ENCODE results near the gene ARHGAP24.
"Not testable (repeated sequence)": the region's sequence is repeated elsewhere in the genome, so short reads cannot be mapped to it uniquely, and the experiment has no call there.

Gene ARHGAP24

DNA sequence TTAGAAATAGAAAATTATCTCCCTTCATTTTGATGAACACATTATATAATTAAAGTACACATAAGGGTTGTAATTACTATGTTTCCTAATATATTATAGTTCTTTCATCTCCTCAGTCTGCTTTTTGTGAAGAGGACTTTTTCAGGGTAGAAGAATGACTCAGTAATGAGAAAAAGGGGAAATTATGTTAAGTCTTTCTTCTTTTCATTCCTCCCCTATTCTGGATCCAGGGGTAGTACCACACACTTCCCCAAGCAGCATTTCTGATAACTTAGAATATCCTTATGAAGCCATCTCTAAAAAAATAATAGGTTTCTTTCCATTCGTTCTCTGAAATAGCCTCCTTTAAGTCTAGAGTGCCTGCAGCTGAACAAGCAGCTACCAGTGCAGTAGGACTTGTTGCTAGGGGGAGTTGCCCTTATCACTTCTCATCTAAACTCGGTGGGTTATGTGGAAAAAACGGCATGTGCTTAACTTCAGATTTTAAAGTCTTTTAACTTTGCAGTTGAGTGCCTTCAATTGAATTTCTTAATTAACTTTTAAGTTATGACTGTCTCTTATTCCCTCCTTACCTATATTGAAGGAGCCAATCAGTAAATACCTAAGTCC is 184.8 kb downstream of the ARHGAP24 start:
- DNase-seq = no peak

GRCh38 chr4:85666625-85667024 is 191.7 kb downstream of the ARHGAP24 start:
- not testable (repeated sequence) for DNase-seq

DNA sequence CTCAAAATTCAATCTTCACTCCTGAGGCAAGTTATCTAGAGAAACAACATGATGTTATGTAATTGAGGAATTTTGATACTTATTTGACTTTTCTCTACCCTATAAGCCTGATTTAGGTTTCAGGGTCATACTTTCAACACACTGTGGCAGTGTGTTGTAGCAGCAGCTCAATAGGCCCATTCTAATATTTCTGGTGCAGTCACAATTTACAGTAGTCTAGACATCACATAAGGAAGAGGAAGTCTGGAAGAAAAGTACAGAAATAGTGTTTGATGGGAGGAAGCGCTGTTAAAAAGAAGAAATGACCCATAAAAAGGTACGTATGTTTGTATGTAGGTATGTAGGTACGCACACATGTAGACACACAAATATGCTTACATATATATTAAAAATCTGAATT is 194.3 kb downstream of the ARHGAP24 start:
- no peak for DNase-seq

- DNase-seq = no peak
These were observed 195.1 kb downstream of the ARHGAP24 start for GRCh38 chr4:85669992-85670548.

DNA sequence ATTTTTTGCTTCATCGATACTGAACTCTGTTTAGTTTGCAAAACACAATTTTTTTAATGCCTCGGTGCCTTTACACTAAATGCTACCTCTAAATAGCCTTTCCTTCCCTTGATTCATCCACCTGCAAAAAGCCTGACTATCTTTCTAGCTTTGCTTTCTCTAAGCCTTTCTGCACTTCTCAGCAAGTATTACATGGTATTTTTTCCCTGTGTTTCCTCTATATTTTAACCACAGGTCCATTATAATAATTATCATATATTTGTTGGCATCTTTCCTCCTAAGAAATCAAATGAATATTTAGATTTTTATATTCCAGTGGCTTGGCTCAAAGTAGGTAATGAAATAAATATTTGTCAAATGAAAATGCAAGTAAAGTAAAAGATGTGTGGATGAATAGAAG is 196.2 kb downstream of the ARHGAP24 start:
- DNase-seq = no peak

GRCh38 chr4:85672116-85672515 is 197.2 kb downstream of the ARHGAP24 start:
- DNase-seq = no peak

DNA sequence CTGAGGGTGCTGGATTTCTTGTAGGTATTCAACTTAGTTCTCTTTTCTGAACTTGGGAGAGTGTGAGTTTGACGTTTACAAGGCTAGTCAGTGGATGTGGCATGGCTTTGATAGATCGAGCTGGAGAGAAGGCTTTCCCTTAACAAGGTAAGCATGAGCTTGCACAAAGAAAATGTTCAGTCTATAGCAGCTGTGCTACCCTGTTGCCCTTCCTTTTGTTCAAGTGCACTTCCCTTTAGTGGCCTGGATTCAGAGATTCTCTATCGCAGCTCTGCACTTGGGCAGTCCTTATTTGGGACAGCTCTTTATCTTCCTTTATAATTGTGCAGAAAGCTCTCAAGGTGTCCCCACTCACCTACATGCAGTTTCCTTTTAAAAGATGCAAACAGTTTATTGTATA is 198.0 kb downstream of the ARHGAP24 start:
- no peak for DNase-seq

GRCh38 chr4:85673540-85673939 is 198.6 kb downstream of the ARHGAP24 start:
- DNase-seq = no peak

DNA sequence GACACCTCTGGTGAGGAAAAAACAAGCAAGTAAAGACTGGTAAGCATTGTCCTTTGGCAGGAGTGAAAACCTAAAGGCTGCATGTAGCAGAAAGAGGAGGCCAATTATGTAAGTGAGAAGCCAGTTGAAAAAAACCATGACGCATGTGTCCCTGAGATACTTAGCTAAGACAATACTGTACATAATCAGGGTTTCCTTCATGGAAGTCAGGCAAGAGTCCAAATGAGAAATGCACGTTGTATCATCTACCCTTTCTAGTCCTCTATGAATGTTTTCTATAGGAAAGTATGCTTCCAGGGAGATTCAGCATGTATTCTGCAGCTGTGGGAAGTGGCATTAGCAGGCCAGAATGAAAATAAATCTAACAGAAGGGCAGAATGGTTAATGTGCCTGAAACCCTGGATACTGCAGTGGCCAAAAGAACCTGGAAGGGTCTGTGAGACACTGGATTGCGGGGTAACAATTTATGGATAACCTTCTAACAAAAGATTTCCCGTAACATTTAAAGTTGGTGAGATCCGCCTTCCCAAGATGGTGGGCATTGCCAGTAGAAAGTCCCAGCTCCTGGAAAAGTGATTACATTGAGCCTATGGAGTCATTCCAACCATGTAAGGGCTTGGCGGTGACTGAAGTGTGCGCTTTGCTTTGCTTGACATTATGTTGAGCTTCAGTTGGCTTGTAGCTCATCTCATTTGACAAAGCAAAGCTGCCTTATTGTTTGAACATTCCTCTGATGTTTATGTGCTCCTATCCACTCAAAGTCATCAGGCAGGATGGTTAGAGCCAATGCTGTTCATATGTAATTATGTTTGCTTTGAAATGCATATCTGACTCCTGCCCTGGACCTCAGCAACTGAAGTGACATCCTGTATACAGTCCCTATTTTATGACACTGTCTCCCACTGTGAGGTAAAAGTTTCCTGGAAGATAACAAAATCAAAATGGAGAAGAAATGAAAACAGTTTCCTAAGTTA is 200.4 kb downstream of the ARHGAP24 start:
- no peak for DNase-seq

DNA sequence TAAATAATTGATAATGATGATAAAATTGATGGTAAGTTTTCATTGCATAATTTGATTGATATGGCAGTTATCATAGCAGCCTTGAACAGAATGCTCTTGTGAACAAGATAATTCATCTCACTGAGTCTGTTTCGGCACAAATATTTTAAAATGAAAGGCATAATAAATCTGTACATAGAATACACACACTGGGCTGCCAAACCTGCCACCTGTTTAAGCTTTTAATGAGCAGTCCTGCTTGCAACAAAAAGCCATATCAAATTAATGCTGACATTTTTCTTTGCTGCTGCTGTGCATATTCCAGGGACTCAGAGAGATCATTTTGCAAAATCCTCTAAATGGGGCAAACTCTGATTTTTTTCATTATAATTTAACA is 201.1 kb downstream of the ARHGAP24 start:
- no peak for DNase-seq

DNA sequence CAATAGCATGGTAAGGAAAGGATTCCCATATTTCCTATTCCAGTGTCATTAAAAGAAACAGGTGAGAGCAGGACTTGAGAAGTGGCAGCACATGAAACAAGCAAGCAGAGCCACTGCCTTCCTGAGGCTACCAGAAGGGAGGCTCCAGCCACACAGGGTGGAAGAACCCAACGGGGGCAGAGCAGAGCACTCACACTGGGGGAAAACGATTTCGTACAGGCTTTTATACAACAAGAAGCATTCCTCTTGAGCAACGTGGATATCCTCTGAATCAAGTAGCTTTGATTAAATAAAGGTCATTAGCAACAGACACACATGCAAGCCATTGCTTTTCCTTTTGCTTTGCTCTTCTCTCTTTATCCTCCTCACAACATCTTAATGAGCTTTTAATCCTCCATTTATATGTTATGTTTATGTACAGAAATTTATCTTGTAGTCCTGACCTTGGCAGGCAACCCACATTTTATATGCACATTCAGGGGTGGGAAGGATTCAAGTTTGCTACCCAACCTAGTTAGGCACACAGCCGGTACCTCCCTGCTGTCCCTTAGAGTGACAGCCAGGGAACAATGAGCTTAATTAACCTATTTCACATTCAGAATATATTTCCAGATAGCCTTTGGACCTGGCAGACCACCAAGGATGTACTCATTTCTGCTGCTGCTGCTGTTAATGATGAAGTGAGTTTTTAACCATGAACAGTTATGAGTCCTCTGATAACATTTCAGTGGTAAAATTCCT is 202.1 kb downstream of the ARHGAP24 start:
- DNase-seq = no peak

GRCh38 chr4:85681221-85681657 is 206.3 kb downstream of the ARHGAP24 start:
- DNase-seq = no peak

DNA sequence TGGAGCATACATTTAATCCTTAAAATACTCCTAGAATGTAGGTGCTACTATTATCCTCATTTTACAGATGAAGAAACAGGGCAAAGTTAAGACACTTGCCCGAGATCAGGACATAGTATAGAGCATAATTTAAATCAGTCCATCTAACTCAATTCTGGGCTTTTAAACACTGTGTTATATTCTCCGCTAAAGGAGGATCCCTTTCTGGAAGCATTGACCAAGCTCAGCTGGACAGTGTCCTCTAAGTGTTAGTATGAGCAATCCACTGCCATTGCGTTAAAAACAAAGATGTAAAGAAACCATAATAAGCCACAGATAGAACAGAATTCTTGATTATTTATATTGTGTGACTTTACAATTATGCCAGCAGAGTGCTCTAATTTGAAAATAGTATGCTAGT is 207.0 kb downstream of the ARHGAP24 start:
- DNase-seq = no peak

DNA sequence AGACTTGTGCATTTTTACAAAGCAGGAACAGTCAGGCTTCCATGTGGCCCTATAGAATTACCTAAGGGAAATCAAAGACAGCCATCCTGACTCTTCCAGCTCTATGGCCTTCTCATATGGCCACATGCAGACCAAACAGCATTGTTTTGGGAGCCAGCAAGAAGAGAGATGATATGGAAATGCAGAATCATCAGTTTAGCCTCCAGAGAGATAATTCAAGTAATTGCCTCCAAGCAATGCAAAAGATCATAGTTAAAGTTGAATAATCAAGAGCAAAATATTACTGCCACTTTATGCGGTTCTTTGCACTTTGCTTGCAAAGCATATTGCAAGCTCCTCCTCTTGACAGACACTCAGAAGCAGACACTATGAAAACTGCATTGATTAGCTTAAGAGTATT is 207.4 kb downstream of the ARHGAP24 start:
- DNase-seq = no peak

DNA sequence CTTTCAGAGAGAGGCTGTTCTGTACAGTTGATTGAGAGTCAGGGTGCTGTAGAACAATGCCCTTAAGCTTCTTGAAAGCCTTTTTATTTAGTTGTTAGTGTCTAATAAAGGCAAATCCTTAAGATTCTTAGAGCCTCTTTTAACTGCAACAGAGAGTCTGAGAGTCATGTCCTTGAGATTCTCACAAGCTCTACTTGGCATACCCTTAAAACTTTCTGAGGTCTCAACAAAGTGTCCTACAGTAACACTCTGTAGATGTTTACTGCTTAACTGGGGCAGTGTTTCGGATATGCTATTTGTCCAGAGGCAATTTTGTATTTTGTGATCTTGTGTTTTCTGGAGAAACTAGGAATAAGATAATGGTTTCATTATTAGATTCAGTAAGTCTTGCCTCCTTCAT is 209.7 kb downstream of the ARHGAP24 start:
- no peak for DNase-seq

GRCh38 chr4:85686398-85686797 is 211.4 kb downstream of the ARHGAP24 start:
- no peak for DNase-seq

GRCh38 chr4:85688055-85688740 is 213.2 kb downstream of the ARHGAP24 start:
- no peak for DNase-seq

DNA sequence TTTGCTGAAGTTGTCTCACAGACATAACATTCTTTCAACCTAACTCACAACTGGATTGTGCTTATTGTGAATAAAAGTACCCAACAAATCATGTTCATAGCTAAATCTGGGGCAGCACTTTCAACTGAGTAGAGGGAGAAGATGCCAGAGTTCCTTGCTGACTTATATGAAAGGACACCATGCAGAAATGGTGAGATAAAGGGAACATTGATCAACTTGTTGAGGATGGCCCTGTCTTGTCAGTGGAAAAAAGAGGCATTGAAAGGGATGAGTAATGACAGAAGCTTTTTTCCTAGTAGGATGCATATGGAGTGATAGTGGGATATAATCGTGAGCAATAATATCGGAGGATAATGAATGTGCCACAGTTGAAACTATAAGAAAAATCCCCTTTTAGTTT is 221.7 kb downstream of the ARHGAP24 start:
- no peak for DNase-seq

- no peak for DNase-seq
These were observed 222.9 kb downstream of the ARHGAP24 start for GRCh38 chr4:85697854-85698253.

DNA sequence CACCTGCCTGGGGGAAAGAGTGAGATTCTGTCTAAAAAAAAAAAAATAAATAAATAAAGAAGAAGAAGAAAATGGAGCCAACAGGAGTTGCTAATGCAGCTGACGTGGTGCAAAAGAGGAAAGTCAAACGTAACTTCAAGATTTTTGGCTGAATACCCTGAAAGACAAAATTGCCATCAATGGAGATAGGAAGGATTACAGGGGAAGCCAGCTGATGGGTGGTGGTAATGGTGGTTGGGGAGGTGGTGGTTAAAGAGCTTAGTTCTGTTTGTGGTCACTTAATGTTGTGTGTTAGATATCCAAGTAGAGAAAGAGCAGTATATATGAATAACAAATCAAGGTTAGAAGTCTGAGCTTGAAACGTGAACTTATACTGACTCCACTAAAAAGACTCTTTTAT is 225.4 kb downstream of the ARHGAP24 start:
- no peak for DNase-seq

DNA sequence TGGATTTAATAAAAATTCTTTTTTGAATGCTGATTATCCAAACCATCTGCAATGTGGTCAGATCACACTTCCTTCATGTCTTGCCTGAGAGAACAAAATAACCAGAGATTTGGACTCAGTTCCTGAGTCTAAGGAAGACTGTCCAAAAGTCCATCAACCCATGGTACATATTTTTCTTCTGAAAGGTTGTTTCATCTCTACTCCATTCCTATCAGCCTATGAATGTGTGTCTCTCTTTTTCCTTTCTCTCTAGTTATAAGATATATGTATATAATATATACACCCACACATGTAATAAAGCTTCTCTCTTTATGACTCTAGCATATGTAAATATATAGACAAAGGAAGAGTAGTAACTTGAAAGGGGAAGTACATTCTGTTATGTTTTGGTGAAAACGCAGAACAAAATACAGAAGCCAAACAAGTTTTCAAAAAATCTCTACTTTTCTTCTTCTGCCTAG is 226.9 kb downstream of the ARHGAP24 start:
- no peak for DNase-seq

DNA sequence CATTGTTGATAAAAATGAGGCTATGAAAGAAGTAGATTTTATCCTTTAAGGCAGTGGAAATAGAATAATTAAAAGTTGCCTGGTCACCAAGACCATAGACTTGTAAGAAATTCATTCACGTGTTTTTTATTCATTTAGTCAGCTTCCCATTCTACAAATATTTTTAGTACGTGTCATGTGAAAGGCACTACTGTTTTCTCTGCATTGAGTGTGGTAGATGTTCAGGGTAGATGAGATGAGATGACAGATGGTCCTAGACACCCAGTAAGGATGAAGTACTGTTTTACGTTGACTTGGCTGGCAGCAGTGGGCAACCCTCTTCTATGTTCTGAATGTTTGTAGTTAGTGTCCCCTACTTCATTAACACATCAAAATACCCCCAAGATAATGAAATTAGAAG is 228.1 kb downstream of the ARHGAP24 start:
- DNase-seq = no peak

DNA sequence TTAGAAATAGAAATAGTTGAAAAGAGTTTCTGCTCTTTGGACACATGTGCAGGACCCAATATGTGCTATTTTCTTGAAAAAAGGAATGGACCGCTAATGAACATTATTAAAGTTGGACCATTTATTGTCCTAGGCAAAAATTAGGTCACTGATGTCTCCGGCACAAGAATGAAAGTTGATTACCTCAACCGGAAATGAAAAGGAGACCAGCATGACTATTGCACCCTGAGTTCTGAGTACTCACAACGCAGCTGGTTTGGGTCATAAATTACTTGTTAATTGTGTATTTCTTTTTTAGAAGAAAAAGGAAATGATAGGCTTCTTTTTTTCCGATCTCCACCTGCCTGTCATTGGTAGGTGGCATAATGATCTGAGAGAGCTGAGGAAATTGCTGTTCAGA is 232.7 kb downstream of the ARHGAP24 start:
- DNase-seq = no peak
